Activated CD4-positive, alpha-beta T cell treated with anti-CD3 and anti-CD28 coated beads, Interleukin-2, Interleukin-4, amounts not matched to agents 100 ng/mL and 50 ng/mL, durations not matched to agents 16 hours and 8 hours (primary cell): ENCODE results near the gene SLC36A2.
"Not testable (repeated sequence)": the region's sequence is repeated elsewhere in the genome, so short reads cannot be mapped to it uniquely, and the experiment has no call there.

Source experiments
- DNase-seq: peaks from one replicate; pipeline ENCODE4 v3.0.0-alpha.2; 2020; ENCODE audit warnings: low spot score

SLC36A2 gene

GRCh38 chr5:151326266-151326665 lies 21.1 kb downstream of the SLC36A2 start:
- DNase-seq = no peak

- DNase-seq = no peak
Measured at GRCh38 chr5:151320481-151320880, 26.9 kb downstream of the SLC36A2 start.

- DNase-seq = no peak
Measured at GRCh38 chr5:151318850-151319732, 28.3 kb downstream of the SLC36A2 start.

GRCh38 chr5:151317871-151318270 lies 29.5 kb downstream of the SLC36A2 start:
- no peak for DNase-seq

GRCh38 chr5:151315998-151316597 lies 31.3 kb downstream of the SLC36A2 start:
- peak; percentile 53 for DNase-seq

- DNase-seq = no peak
Measured at GRCh38 chr5:151313357-151313756, 34.0 kb downstream of the SLC36A2 start.

- no peak for DNase-seq
Measured at GRCh38 chr5:151312756-151313324, 34.5 kb downstream of the SLC36A2 start.

- DNase-seq = no peak
Measured at GRCh38 chr5:151310932-151311331, 36.4 kb downstream of the SLC36A2 start.

- DNase-seq = not testable (repeated sequence)
Measured at GRCh38 chr5:151309821-151310220, 37.5 kb downstream of the SLC36A2 start.

- DNase-seq = not testable (repeated sequence)
Measured at GRCh38 chr5:151309266-151309665, 38.1 kb downstream of the SLC36A2 start.

GRCh38 chr5:151303666-151304065 lies 43.7 kb downstream of the SLC36A2 start, which contains the start of gene SLC36A3:
Gene SLC36A3, minus strand, starts transcription at chr5:151303766. Its CDS starts 412 bp downstream, at chr5:151303354.
- DNase-seq = no peak

- DNase-seq = peak; percentile 59
Measured at GRCh38 chr5:151298063-151298855, 49.1 kb downstream of the SLC36A2 start.

GRCh38 chr5:151296974-151297373 lies 50.4 kb downstream of the SLC36A2 start:
- no peak for DNase-seq

GRCh38 chr5:151296478-151296830 lies 50.9 kb downstream of the SLC36A2 start:
- no peak for DNase-seq

GRCh38 chr5:151295791-151296477 lies 51.4 kb downstream of the SLC36A2 start:
- no peak for DNase-seq

GRCh38 chr5:151295138-151295537 lies 52.2 kb downstream of the SLC36A2 start:
- DNase-seq = no peak

GRCh38 chr5:151293624-151294023 lies 53.7 kb downstream of the SLC36A2 start:
- no peak for DNase-seq

- peak; percentile 2 for DNase-seq
Measured at GRCh38 chr5:151288180-151288579, 59.2 kb downstream of the SLC36A2 start.

- no peak for DNase-seq
Measured at GRCh38 chr5:151286246-151286645, 61.1 kb downstream of the SLC36A2 start.

- no peak for DNase-seq
Measured at GRCh38 chr5:151285683-151286082, 61.7 kb downstream of the SLC36A2 start.

- no peak for DNase-seq
Measured at GRCh38 chr5:151284392-151284967, 62.9 kb downstream of the SLC36A2 start.
